Keratinocyte (primary cell): Measurements from ENCODE around the gene SUMF2. TPM values are rescaled to one million over a fixed set of nuclear protein-coding genes. Genes with fewer than 3 reads are reported as not detected.

Experiments
- DNase-seq: peaks from one replicate; pipeline ENCODE4 v3.0.0-alpha.2; 2011; ENCODE audit warnings: low read depth, missing footprints, low spot score
- FAIRE-seq: peaks from 2 replicates; lab custom pipeline; 2011; peaks lifted over from hg19 to GRCh38; lab: Jason Lieb, UNC
- H2AFZ ChIP-seq: 2 replicates; pipeline ENCODE4 v1.6.0; 2012; ENCODE audit warnings: low read length, control low read depth, inconsistent platforms; ENCODE audit not compliant: control insufficient read depth
- H3K27ac ChIP-seq: 2 replicates; pipeline ENCODE4 v1.5.1; 2011; ENCODE audit warnings: low read length; ENCODE audit not compliant: control insufficient read depth, insufficient read depth
- H3K27me3 ChIP-seq: 3 replicates; pipeline ENCODE4 v1.6.0; 2011; ENCODE audit warnings: low read length; ENCODE audit not compliant: control insufficient read depth, insufficient read depth; ENCODE audit errors: extremely low read depth
- H3K36me3 ChIP-seq, 2 experiments: 2 replicates in 1 of 2; 3 replicates in 1 of 2; pipeline ENCODE4 v1.5.1; 2011; ENCODE audit warnings: low read length in 2 of 2, mild to moderate bottlenecking in 1 of 2; ENCODE audit not compliant: control insufficient read depth in 2 of 2, insufficient read depth in 2 of 2; ENCODE audit errors: extremely low read depth in 1 of 2
- H3K4me1 ChIP-seq: 3 replicates; pipeline ENCODE4 v1.5.1; 2011; ENCODE audit warnings: low read length; ENCODE audit not compliant: control insufficient read depth, insufficient read depth; ENCODE audit errors: extremely low read depth
- H3K4me2 ChIP-seq: 3 replicates; pipeline ENCODE4 v1.6.0; 2011; ENCODE audit warnings: low read depth, low read length; ENCODE audit not compliant: control insufficient read depth, insufficient read depth; ENCODE audit errors: extremely low read depth
- H3K4me3 ChIP-seq, 3 experiments: fragments of 200-600 bp in 1 of 3; sonication (generic) in 1 of 3; 2 replicates in 2 of 3; 3 replicates in 1 of 3; pipeline ENCODE4 v1.5.1; 2011 to 2016; ENCODE audit warnings: low read length in 3 of 3, mild to moderate bottlenecking in 3 of 3, control low read depth in 2 of 3, inconsistent platforms in 1 of 3, low read depth in 1 of 3, mixed read lengths in 1 of 3, mixed run types in 1 of 3, moderate library complexity in 1 of 3; ENCODE audit not compliant: control insufficient read depth in 2 of 3, insufficient read depth in 2 of 3; ENCODE audit errors: extremely low read depth in 1 of 3
- H3K79me2 ChIP-seq: 2 replicates; pipeline ENCODE4 v1.6.0; 2012; ENCODE audit warnings: low read length; ENCODE audit not compliant: control insufficient read depth, insufficient read depth
- H3K9ac ChIP-seq: 3 replicates; pipeline ENCODE4 v1.6.0; 2011; ENCODE audit warnings: low read length; ENCODE audit not compliant: control insufficient read depth, insufficient read depth; ENCODE audit errors: extremely low read depth
- H3K9me1 ChIP-seq: 3 replicates; pipeline ENCODE4 v1.6.0; 2011; ENCODE audit warnings: low read length; ENCODE audit not compliant: control insufficient read depth, insufficient read depth; ENCODE audit errors: extremely low read depth
- H3K9me3 ChIP-seq: 2 replicates; pipeline ENCODE4 v1.5.1; 2012; ENCODE audit warnings: low read depth, low read length; ENCODE audit not compliant: control insufficient read depth
- H4K20me1 ChIP-seq: 3 replicates; pipeline ENCODE4 v1.6.0; 2011; ENCODE audit warnings: low read length; ENCODE audit not compliant: control insufficient read depth, insufficient read depth; ENCODE audit errors: extremely low read depth
- EZH2 ChIP-seq: IDR thresholded peaks from one replicate; pipeline ENCODE4 v1.6.1; 2012; ENCODE audit warnings: inconsistent platforms, mild to moderate bottlenecking, low read length, moderate library complexity
- dilution Hi-C: fragments of 300-500 bp; cut with MboI; formaldehyde crosslinking; loops from one replicate; pipeline ENCODE4 v1.7.0; 2020; ENCODE audit warnings: low sequenced_read_pairs; ENCODE audit not compliant: extremely low pct_ligation_motif_present
- polyA plus RNA-seq, 5 experiments: library from polyadenylated mRNA; depleted of rRNA in 3 of 5; stranded (reverse) in 3 of 5; stranded (forward) in 1 of 5; unstranded in 1 of 5; fragments of >200 nt; gene quantifications; 1 replicate in 1 of 5; 2 replicates in 3 of 5; 3 replicates in 1 of 5; pipeline versions ENCODE4 v1.2.1 to v1.2.3, GENCODE V29; 2011 to 2012; ENCODE audit warnings: missing spikeins in 2 of 5, low read depth in 1 of 5, low replicate concordance in 1 of 5
- TF ChIP-seq, protein P1 (sequence below), 3 experiments: IDR thresholded peaks in 1 of 3; conservative IDR thresholded peaks in 1 of 3; optimal IDR thresholded peaks in 1 of 3; 2 replicates in 2 of 3; 3 replicates in 1 of 3; pipeline versions ENCODE3 to v1.5.1; 2011; ENCODE audit warnings: low read length in 3 of 3, mild to moderate bottlenecking in 3 of 3, moderate library complexity in 2 of 3, control low read depth in 1 of 3, inconsistent platforms in 1 of 3; ENCODE audit not compliant: insufficient read depth in 2 of 3; ENCODE audit errors: extremely low read depth in 1 of 3

SUMF2 gene
- polyA plus RNA-seq, 1 donor (not counting 4 experiments of a cell fraction or from before 2014, with no cell fraction given), result 73.8 TPM

DNA sequence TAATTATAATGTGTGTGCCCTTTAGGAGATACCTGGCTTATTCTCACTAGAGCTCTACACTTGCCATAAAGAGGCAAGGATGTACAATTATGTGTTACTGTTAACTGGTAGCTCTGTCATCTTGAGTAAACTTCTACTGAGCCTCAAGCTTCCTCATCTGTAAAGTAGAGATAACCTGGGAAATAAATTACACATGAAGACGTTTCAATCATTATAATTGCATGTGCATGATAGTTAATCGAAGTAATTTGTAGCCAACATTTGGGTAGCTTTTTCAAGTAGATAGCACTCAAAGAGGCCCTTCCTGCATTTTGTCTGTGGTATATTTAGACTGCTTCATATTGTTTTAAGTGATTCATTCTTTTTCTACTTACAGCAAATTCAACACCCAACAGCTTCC is 10.1 kb upstream of the SUMF2 start:
- H3K27ac ChIP-seq, result no peak overlapping the region
- peaks cover 27% of the 10 kb centered on the region for H3K4me1 ChIP-seq
- H3K9me3 ChIP-seq, result no peaks in the 10 kb centered on the region
- peaks cover 80% of the 10 kb centered on the region for H3K79me2 ChIP-seq
- H3K36me3 ChIP-seq, result peaks cover 18 to 19% of the 10 kb centered on the region in 2 experiments
- FAIRE-seq (no peak), DNase-seq (no peak)
- no peaks in the 10 kb centered on the region for H3K9me1 ChIP-seq
- H3K9ac ChIP-seq, result no peak overlapping the region
- no peaks in the 10 kb centered on the region for H3K27me3 ChIP-seq
- H3K4me2 ChIP-seq, result no peak overlapping the region
- TF ChIP-seq, protein P1, sequence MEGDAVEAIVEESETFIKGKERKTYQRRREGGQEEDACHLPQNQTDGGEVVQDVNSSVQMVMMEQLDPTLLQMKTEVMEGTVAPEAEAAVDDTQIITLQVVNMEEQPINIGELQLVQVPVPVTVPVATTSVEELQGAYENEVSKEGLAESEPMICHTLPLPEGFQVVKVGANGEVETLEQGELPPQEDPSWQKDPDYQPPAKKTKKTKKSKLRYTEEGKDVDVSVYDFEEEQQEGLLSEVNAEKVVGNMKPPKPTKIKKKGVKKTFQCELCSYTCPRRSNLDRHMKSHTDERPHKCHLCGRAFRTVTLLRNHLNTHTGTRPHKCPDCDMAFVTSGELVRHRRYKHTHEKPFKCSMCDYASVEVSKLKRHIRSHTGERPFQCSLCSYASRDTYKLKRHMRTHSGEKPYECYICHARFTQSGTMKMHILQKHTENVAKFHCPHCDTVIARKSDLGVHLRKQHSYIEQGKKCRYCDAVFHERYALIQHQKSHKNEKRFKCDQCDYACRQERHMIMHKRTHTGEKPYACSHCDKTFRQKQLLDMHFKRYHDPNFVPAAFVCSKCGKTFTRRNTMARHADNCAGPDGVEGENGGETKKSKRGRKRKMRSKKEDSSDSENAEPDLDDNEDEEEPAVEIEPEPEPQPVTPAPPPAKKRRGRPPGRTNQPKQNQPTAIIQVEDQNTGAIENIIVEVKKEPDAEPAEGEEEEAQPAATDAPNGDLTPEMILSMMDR (optimal IDR thresholded peaks at IDR 0.05 in 1 of 3, IDR thresholded peaks at IDR 0.05 in 1 of 3, conservative IDR thresholded peaks at IDR 0.05 in 1 of 3; ENCODE audit: extremely low read depth in 1 of 3, insufficient read depth in 2 of 3, low read length in 3 of 3), result no peak
- no peak for TF ChIP-seq EZH2
- no peak overlapping the region for H2AFZ ChIP-seq
- dilution Hi-C loops, result no loop called here
- no peaks in the 10 kb centered on the region for H4K20me1 ChIP-seq
- no peak overlapping the region for H3K4me3 ChIP-seq

DNA sequence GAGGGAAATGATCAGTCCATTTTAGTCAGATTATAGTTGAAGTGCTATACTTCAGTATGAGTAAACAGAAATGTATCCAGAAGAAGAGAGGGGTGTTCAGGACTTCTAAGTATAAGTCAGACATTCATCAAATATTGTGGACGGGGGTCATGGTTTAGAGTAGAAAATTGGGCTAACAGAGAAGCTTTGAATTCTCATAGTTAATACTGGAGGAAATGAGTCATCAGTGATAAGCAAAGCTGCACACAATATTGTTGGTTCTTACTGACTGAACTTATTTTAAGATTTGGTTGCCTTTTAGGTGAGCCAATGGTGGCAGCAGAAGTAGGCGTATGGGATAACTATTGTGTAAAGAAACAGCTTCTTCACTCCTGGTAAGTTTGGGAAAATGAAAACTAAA is 1.7 kb upstream of the SUMF2 start:
- Histone ChIP-seq H3K27me3 (no peaks in the 10 kb centered on the region), H3K4me1 (peaks cover 28% of the 10 kb centered on the region), H3K9me3 (no peaks in the 10 kb centered on the region), H3K4me2 (no peak overlapping the region), H3K9ac (no peak overlapping the region), H3K27ac (peak overlapping the region; percentile 29), H2AFZ (no peak overlapping the region), H3K9me1 (peaks cover 2% of the 10 kb centered on the region), H3K79me2 (peaks cover 33% of the 10 kb centered on the region), H3K36me3 (peaks cover 11 to 40% of the 10 kb centered on the region in 2 experiments), H4K20me1 (peaks cover 6% of the 10 kb centered on the region), H3K4me3 (no peak overlapping the region)
- no peak for TF ChIP-seq EZH2
- TF ChIP-seq, protein P1 (optimal IDR thresholded peaks at IDR 0.05 in 1 of 3, IDR thresholded peaks at IDR 0.05 in 1 of 3, conservative IDR thresholded peaks at IDR 0.05 in 1 of 3; ENCODE audit: extremely low read depth in 1 of 3, insufficient read depth in 2 of 3, low read length in 3 of 3), result no peak
- FAIRE-seq (no peak), DNase-seq (no peak)
- dilution Hi-C loops, result no loop called here
